RPMI7951 (cell line): ENCODE measurements around the gene KCNE1. TPM values are rescaled to one million over a fixed set of nuclear protein-coding genes. Genes with fewer than 3 reads are reported as not detected.
"Not testable (repeated sequence)": the region's sequence is repeated elsewhere in the genome, so short reads cannot be mapped to it uniquely, and the experiment has no call there.

Experiments used
- DNase-seq: peaks from one replicate; pipeline ENCODE4 v3.0.0-alpha.2; 2012; ENCODE audit warnings: low read depth
- total RNA-seq: library from RNA; depleted of rRNA; stranded (reverse); fragments of >200 nt; shearing (Covaris generic); gene quantifications from 2 replicates; pipeline ENCODE4 v1.2.3, GENCODE V29; 2014; rRNA removed

The KCNE1 gene
- not detected in 2 replicates for total RNA-seq

DNA sequence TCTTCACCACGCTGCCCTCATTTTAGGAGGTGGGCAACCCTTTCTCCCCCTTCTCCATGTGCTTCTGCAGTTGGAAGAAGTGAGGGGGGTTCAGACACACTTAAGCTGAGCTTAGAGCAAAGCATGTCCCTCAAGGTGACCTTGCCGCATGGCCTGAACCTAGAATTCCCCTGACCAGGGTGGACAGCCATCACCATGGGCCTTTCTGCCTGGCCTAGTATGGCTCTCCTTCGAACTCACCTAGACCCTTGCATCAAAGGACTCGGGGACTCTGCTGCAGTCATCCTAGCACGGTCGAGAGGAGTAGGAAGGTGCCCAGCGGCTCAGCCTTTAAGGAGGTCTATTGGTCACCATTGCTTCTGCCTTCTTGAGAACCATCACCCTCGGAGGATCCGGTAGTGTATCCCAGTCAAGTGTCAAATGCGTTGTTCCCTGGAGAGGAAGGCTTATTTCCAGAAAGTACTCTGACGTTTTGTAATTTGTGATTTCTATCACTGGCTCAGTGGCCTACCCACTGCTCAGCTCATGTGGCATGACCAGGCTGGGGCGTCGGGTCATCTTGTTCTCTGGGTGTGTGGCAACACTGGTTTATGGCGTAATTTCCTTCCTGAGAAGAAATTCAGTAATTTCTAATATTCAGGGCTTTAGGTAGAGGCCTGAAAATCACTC lies at the start of gene KCNE1:
Gene KCNE1 (minus strand): TSS at position 424 of the 669 bp plus-strand sequence. CDS start 62,576 bp downstream, outside the sequence.
- no peak for DNase-seq

DNA sequence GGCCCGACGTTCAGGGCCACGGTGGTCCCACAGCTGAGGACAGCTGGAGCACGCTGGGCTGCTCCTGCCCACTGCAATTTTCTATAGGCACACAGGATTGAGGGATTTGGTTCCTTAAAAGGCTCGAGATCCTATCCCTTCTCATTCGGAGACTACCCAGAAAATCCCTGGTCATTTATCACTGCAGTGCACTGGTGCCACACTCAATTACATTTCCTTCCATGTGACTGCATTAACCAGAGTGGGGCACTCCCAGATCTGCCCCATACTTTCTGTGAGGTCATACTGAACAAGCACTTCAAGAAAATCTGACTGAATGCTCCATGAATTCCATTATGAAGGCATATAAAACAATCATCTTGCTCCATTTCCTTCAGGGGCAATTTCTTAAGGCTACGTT lies 49.8 kb upstream of the KCNE1 start:
- DNase-seq: no peak

GRCh38 chr21:34560609-34561008 lies 48.6 kb upstream of the KCNE1 start:
- DNase-seq: peak; percentile 17

DNA sequence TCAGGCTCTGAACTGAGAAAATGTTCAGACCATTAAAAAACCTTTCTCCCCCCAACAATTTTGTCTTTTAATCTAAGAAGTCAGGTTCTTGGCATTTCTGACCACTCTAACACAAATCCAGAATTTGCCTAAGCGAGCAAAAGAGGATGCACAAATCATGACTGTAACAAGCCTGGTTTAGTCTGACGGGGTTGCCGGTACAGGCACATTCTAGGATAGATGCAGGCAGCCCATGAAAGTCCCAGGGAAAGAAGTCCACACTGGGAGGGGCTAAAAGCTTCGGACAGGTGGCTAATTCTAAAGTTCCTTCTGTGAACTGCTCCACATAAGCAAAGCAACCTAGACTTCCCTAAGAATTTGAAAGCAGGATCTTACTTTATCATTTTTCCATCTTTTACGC lies 48.0 kb upstream of the KCNE1 start:
- DNase-seq: no peak

DNA sequence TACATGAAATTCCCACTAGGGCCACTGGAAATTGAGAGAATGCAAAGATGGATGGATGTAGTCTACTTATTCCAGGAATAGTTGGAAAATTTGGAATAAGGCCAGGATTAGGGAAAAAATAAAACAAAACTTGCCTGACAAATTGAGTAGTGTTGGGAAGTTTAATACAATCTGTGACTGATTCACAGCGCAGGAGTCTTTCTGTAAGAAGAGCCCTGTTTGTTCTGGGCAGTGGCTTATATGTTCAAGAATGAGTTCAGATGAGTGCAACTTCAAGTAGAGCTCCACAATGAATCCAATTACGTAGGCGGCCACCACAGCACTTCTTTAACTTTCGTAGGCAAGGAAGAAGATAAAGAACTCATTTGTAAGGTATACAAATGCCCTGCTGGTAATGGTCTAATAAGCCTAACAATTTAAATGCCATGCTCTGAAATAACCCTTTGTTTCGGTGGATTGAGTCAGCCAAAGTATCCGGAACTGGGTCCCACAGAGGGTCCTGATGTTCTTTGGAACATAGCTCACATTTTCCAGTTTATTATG lies 47.1 kb upstream of the KCNE1 start:
- DNase-seq: peak; percentile 60

GRCh38 chr21:34558166-34558565 lies 46.2 kb upstream of the KCNE1 start:
- DNase-seq: no peak

DNA sequence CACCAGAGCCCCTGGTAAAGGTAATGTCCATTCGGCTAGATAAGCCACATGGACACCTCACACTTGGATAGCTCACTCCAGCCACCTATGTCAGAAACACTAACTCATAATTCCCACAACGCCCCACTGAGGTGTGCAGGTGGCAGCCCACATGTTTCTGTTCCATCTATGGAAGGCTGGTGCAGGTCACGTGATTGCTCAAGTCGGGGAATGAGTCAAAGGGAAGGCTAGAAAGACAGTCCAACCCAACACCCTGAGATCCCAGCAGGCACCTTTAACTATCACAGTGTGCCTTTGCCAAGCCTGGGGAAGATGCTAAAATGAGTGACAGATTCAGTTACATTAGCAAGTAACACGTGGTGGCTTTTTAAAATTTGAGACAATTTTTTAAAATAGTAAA lies 45.3 kb upstream of the KCNE1 start:
- DNase-seq: no peak

GRCh38 chr21:34554670-34555069 lies 42.7 kb upstream of the KCNE1 start:
- not testable (repeated sequence) for DNase-seq

- no peak for DNase-seq
Measured at GRCh38 chr21:34554227-34554626, 42.2 kb upstream of the KCNE1 start.

- peak; percentile 73 for DNase-seq
Measured at GRCh38 chr21:34553151-34553952, 41.3 kb upstream of the KCNE1 start.

DNA sequence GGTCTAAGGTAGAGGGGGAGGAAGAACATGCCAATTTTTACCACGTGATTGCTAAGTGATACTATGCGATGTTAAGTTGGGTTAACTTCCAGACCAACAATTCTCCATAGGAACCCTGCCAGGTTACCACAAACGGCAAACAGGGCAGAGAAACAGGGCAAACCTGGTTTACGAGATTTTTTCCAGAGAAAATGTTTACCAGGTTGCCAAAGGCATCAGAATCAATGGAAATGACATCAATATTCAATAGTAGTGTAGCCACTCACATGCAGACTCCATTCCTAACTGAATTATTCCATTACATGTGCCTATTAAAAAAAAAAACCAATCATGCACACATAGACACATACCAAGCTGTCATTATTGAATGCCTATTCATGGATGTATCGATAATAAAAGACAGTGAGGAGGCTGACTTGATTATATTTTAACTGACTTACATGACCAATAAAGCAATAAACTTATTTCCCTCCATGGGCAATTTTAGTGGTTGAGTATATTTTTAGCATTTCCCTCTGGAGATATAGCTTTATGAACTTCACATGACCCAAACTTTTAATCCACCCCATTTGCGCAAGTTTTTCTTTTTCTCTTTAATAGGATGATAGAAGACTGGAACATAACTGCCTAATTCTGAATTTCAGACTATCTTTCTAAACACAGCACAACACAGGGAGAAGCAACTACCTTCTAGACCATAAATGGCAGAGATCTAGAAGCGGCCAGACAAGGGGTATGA lies 40.5 kb upstream of the KCNE1 start:
- peak; percentile 17 for DNase-seq

GRCh38 chr21:34550182-34550799 lies 38.3 kb upstream of the KCNE1 start:
- no peak for DNase-seq

DNA sequence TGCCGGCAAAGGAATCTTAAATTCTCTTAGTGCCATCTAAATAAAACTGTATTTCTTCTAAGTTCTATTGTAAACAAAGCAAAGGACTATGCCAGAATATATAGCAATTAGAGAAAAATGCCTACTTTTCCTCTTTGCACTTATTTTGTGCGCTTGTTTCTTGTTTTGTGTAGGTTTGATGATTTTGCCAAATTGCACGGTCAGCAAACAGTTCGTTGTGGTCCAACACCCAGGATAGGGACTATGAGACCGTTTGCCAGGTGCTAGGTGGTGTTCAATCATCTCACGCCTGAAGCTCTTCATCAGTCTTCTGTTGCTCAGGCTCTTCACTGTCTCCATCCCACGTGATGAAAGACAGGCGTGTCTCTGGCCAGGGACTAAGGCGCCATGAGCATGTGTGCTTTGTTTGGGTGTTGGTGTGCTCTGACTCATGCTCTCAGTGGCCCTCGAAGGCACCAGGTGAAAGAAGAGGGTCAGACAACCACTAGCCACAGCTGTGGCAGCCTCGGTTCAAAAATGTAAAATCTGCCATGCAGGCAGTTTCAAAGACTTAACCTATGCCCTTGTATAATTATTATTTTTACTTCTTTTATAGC lies 36.9 kb upstream of the KCNE1 start:
- no peak for DNase-seq

DNA sequence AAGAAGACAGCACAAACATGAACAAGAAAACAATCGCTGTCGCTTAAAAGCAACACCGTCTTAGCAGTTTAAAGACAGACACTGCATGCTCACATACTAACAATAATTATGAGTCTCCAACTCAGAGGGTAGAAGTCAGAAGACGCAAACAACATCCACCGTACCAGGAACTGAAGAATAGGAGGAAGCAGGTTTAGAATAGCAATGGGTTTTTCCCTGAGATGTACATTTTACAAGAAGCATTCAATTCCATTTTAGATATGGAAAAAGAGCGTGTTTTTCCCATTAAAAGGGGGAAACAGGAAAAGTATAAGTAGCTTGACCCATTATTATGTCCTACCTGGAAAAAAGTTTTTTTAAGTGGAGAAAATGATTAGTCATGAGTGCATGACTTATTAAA lies 34.5 kb upstream of the KCNE1 start:
- no peak for DNase-seq

DNA sequence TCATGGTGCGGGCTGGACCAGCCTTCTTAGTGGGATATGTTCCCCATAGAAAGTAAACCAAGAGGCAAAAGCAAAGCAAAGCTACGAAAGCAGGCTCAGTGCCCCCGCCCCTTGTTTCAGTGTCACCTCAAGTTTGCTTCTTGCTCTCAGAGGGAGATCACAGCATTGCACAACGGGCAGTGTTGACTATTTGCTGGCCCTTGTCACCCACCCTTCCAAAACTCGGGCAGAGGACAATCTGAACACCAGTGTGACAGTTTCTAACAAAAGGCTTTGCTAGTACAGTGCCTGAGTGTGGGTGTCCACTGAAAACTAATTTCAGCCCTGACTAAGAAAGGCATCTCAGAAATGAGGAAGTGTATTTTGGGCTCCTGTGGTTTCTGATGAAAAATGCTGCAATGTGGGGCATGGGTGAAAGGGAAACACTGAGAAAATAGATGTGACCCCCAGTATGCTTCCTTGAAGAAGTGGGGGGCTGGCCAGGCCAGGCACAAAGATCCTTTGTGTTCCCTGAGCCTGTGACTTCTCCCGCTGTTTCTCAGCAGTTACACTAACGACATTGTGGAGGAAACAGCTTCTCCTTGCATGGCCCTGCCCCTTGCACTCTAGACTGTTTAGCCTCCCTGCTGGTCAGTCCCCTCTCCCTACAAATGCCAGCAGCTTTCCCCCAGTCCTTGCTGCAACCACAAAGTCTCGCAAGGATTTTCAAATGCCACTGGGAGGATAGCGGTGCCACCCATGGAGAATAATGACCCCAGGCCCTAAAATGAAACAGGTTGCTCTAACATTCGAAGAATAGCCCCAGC lies 33.3 kb upstream of the KCNE1 start:
- DNase-seq: peak; percentile 73

GRCh38 chr21:34544032-34544496 lies 32.1 kb upstream of the KCNE1 start:
- DNase-seq: peak; percentile 72

GRCh38 chr21:34543017-34543416 lies 31.0 kb upstream of the KCNE1 start:
- DNase-seq: no peak

- DNase-seq: no peak
Measured at GRCh38 chr21:34540206-34540605, 28.2 kb upstream of the KCNE1 start.

- no peak for DNase-seq
Measured at GRCh38 chr21:34537838-34538237, 25.8 kb upstream of the KCNE1 start.

- DNase-seq: peak; percentile 32
Measured at GRCh38 chr21:34536820-34537219, 24.8 kb upstream of the KCNE1 start.
